ENCODE results near the gene SPAG16. TPM values are rescaled to one million over a fixed set of nuclear protein-coding genes. Genes with fewer than 3 reads are reported as not detected.

The SPAG16 gene
- polyA plus RNA-seq, 2 of the 4 experiments (the other 2 are of a cell fraction) = 19.1 to 27.6 TPM

- peak in 1 of 2 experiments; percentile 52 for DNase-seq (ENCODE audit: low read depth in 1 of 2, low spot score in 1 of 2)
- FAIRE-seq = no peak
- H3K4me1 ChIP-seq = peaks cover 3% of the 10 kb centered on the region; the same call in 1 of the 3 replicates
- 36% methylated on average over 2 of the region's 3 CpGs for WGBS (ENCODE audit: missing lambda C conversion rate)
- TF ChIP-seq EHF (CRISPR knock-in tag; IDR thresholded peaks at IDR 0.05) (no peak), KDM1A (IDR thresholded peaks at IDR 0.05; ENCODE audit: low read depth) (no peak), KDM5A (IDR thresholded peaks at IDR 0.05) (no peak), RARB (CRISPR knock-in tag; IDR thresholded peaks at IDR 0.05) (no peak), MAFK (IDR thresholded peaks at IDR 0.05; ENCODE audit: partially characterized antibody) (peak; percentile 62)
- peak; percentile 58 to 68; a peak in 4 of 6 replicates for ATAC-seq
- H3K27ac ChIP-seq = peak overlapping the region; percentile 19 to 79; a peak in 4 of 6 replicates
- POLR2A ChIA-PET = no interaction called here
- peak overlapping the region; percentile 28; the same call in 1 of the 3 replicates for H3K4me2 ChIP-seq
- H3K9me3 ChIP-seq = peaks cover 28% of the 10 kb centered on the region
- no peak overlapping the region for H3K4me3 ChIP-seq
- CTCF ChIA-PET = no interaction called here
These were observed 22.2 kb downstream of the SPAG16 start for GRCh38 chr2:213306316-213306942.

- Histone ChIP-seq H3K4me2 (peak overlapping the region; percentile 48), H3K4me1 (peaks cover 21% of the 10 kb centered on the region), H3K27ac (peak overlapping the region; percentile 3 to 77; a peak in 5 of 6 replicates), H3K9me3 (no peaks in the 10 kb centered on the region), H3K4me3 (no peak overlapping the region)
- 83% methylated on average over 6 of the region's 6 CpGs for WGBS (ENCODE audit: missing lambda C conversion rate)
- FAIRE-seq (no peak), DNase-seq (ENCODE audit: low read depth in 1 of 2, low spot score in 1 of 2) (no peak), ATAC-seq (no peak)
- no peak for TF ChIP-seq EHMT2 (IDR thresholded peaks at IDR 0.05; ENCODE audit: low read depth)
- TF ChIP-seq CHD2 (IDR thresholded peaks at IDR 0.05; ENCODE audit: low read length, partially characterized antibody) = no peak
- no peak for TF ChIP-seq PHF8 (IDR thresholded peaks at IDR 0.05; ENCODE audit: borderline replicate concordance, low read depth)
- no peak for TF ChIP-seq JUN (IDR thresholded peaks at IDR 0.05)
- CTCF ChIA-PET = no interaction called here
- POLR2A ChIA-PET = no interaction called here
These were observed 31.1 kb downstream of the SPAG16 start for GRCh38 chr2:213315168-213315876.

GRCh38 chr2:213316001-213316735, 31.9 kb downstream of the SPAG16 start:
- no peaks in the 10 kb centered on the region for H3K9me3 ChIP-seq
- peak overlapping the region; percentile 48 for H3K4me2 ChIP-seq
- no peak overlapping the region for H3K4me3 ChIP-seq
- peak overlapping the region; percentile 3 to 77; a peak in 4 of 6 replicates for H3K27ac ChIP-seq
- peak; percentile 85 to 89 for ATAC-seq
- 27% methylated on average over 3 of the region's 3 CpGs for WGBS (ENCODE audit: missing lambda C conversion rate)
- FAIRE-seq = no peak
- ChIA-PET CTCF (no interaction called here), POLR2A (no interaction called here)
- DNase-seq (ENCODE audit: low read depth in 1 of 2, low spot score in 1 of 2) = peak in 1 of 2 experiments; percentile 58
- peaks cover 21% of the 10 kb centered on the region for H3K4me1 ChIP-seq
- TF ChIP-seq EHMT2 (IDR thresholded peaks at IDR 0.05; ENCODE audit: low read depth) (no peak), EHF (CRISPR knock-in tag; IDR thresholded peaks at IDR 0.05) (no peak), GATA3 (IDR thresholded peaks at IDR 0.05; ENCODE audit: borderline replicate concordance) (peak; percentile 47; the same call in 1 of the 2 replicates), CEBPB (IDR thresholded peaks at IDR 0.05) (peak in 1 of 2 experiments; percentile 46; a peak in 1 of 4 replicates), TP53 (CRISPR knock-in tag; IDR thresholded peaks at IDR 0.05) (no peak), JUNB (IDR thresholded peaks at IDR 0.05) (peak; percentile 54), BCL3 (IDR thresholded peaks at IDR 0.05) (no peak), FOSL2 (IDR thresholded peaks at IDR 0.05) (0 out of 2 replicates have a peak, but pooled peaks have one; percentile 13), FOSL2 (CRISPR knock-in tag; IDR thresholded peaks at IDR 0.05) (peak; percentile 16; the same call in 1 of the 2 replicates), POLR2A (IDR thresholded peaks at IDR 0.05; ENCODE audit: low read length) (no peak), MAFK (IDR thresholded peaks at IDR 0.05; ENCODE audit: partially characterized antibody) (peak; percentile 27), EP300 (IDR thresholded peaks at IDR 0.05) (0 out of 5 replicates have a peak, but pooled peaks of 1 of the 2 experiments have one; percentile 24), NFE2L2 (conservative IDR thresholded peaks at IDR 0.05; ENCODE audit: low read length) (no peak), HMGXB4 (CRISPR knock-in tag; IDR thresholded peaks at IDR 0.05; ENCODE audit: borderline replicate concordance) (no peak)

All from A549 (cell line).